ENCODE measurements around the gene TBC1D24. TPM values are rescaled to one million over a fixed set of nuclear protein-coding genes. Genes with fewer than 3 reads are reported as not detected.

The TBC1D24 gene
- polyA plus RNA-seq, 1 experiment = 9.2 TPM

DNA sequence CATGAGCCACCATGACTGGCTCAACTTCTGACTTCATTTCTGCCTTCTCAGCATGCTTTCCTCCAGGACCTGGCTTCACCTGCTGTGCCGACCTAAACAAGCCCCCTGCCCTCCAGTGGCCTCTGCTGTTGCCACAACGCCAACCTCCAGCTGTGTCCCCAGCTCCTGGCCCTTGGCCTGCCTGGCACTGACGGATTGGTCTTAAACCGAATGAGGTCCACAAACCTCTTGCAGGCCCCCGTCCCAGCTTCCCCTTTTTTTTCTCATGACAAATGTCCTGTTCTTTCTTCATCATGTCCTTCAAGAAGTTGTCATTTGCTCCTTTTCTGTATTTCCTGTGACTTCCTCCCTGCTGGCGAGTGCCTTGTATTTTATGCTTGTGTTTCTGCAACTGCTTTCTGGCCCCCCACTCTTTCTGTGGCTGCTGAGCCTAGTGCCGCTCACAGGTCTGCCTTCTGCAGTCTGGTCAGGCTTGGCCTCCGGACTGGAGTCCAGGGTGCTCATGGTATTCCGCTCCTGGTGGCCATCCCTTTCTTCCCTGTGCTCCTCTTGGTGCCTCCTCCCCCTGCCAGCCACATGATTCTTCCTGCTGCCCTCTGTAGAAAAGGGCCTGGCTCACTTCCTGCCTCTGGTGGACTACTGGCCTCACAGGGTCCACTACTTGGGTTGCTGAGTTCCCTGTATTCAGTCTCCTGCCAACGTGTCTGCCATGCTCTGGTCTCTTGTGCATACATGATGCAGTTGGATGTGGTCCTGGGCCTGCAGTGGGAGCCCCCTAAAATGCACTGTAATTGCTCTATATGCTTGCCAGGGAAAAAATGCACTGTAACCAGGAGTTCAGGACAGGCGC lies 41.7 kb downstream of the TBC1D24 start:
- ChIA-PET POLR2A (no interaction called here), CTCF (no interaction called here)
- no peak for DNase-seq (ENCODE audit: low read depth)
- H3K27me3 ChIP-seq (ENCODE audit: control insufficient read depth, insufficient read depth, low read length) = no peaks in the 10 kb centered on the region
- no peak overlapping the region for H3K4me3 ChIP-seq (ENCODE audit: low read depth, low read length)
- TF ChIP-seq, protein P1, sequence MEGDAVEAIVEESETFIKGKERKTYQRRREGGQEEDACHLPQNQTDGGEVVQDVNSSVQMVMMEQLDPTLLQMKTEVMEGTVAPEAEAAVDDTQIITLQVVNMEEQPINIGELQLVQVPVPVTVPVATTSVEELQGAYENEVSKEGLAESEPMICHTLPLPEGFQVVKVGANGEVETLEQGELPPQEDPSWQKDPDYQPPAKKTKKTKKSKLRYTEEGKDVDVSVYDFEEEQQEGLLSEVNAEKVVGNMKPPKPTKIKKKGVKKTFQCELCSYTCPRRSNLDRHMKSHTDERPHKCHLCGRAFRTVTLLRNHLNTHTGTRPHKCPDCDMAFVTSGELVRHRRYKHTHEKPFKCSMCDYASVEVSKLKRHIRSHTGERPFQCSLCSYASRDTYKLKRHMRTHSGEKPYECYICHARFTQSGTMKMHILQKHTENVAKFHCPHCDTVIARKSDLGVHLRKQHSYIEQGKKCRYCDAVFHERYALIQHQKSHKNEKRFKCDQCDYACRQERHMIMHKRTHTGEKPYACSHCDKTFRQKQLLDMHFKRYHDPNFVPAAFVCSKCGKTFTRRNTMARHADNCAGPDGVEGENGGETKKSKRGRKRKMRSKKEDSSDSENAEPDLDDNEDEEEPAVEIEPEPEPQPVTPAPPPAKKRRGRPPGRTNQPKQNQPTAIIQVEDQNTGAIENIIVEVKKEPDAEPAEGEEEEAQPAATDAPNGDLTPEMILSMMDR (IDR thresholded peaks at IDR 0.05; ENCODE audit: insufficient read depth, low read depth, low read length) = no peak
- H3K36me3 ChIP-seq (ENCODE audit: control insufficient read depth, insufficient read depth, low read length) = peaks cover 7% of the 10 kb centered on the region

DNA sequence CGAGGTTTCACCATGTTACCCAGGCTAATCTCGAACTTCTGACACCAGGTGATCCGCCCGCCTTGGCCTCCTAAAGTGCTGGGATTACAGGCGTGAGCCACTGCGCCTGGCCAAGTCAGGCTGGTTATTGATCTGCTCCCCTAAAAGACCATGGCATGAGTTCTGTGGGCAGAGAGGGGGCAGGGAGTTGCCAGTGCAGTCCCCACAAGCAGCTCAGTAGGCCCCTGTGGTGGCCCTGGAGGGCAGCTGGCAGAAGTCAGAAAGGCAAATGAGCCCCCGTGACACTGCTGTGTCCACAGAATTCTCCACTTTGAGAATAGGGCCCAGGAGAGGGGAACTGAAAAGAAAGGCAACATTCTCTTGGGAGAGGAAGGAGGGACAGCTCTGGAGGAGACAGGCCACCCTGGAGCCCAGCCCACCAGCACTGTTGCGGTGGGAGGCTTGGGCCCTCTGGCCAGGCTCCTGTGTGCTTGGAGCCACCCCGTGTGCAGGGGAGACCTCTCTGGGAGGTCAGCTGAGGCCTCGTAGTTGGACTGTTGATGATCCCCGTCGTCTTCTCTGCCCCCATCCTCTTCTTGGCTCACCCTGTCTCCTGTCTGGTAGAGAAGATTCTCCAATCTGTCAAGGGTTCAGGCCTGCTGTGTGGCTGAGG lies 43.2 kb downstream of the TBC1D24 start:
- ChIA-PET CTCF (no interaction called here), POLR2A (interaction anchor here (0.6 kb wide), 1 partner anchor 205 kb away, joined by 7 read pairs; no protein-coding TSS in a partner anchor)
- Histone ChIP-seq H3K4me3 (ENCODE audit: low read depth, low read length) (no peak overlapping the region), H3K27me3 (ENCODE audit: control insufficient read depth, insufficient read depth, low read length) (no peaks in the 10 kb centered on the region), H3K36me3 (ENCODE audit: control insufficient read depth, insufficient read depth, low read length) (peaks cover 7% of the 10 kb centered on the region)
- DNase-seq (ENCODE audit: low read depth) = no peak
- TF ChIP-seq, protein P1 (IDR thresholded peaks at IDR 0.05; ENCODE audit: insufficient read depth, low read depth, low read length) = no peak

DNA sequence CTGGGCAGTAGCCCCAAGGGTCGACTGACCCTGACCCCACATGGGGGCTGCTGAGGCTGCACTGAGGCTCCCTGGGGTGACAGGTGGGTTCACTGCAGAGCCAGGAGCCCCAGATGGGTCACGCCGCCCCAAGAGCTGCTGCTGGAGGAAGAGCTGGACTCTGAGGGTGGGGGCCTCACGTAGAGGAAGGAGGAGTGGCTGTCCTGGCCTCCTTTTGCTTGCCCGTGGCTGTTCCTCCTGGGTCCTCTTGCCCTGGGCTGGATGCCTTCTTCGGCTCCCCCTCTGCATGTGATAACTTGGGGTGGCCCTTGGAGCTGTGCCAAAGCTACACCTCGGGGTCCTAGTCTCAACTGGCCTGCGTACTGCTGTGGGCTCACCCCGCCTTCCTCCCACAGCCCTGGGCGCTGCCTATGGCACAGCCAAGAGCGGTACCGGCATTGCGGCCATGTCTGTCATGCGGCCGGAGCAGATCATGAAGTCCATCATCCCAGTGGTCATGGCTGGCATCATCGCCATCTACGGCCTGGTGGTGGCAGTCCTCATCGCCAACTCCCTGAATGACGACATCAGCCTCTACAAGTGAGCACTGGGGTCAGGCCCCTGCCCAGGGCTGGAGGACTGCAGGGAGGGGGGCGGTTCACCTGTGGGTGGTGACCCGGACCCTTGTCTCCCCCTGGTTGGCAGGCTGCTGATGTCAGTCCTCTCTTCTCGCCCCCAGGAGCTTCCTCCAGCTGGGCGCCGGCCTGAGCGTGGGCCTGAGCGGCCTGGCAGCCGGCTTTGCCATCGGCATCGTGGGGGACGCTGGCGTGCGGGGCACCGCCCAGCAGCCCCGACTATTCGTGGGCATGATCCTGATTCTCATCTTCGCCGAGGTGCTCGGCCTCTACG lies 44.1 kb downstream of the TBC1D24 start:
- POLR2A ChIA-PET = no interaction called here
- DNase-seq (ENCODE audit: low read depth) = no peak
- CTCF ChIA-PET = interaction anchor here (0.7 to 0.8 kb wide), 2 partner anchors 12 to 31 kb away, joined by 3 read pairs; partner anchors contain the start of gene CEMP1
- no peaks in the 10 kb centered on the region for H3K27me3 ChIP-seq (ENCODE audit: control insufficient read depth, insufficient read depth, low read length)
- TF ChIP-seq, protein P1 (IDR thresholded peaks at IDR 0.05; ENCODE audit: insufficient read depth, low read depth, low read length) = no peak
- H3K4me3 ChIP-seq (ENCODE audit: low read depth, low read length) = no peak overlapping the region
- peaks cover 11% of the 10 kb centered on the region for H3K36me3 ChIP-seq (ENCODE audit: control insufficient read depth, insufficient read depth, low read length)

DNA sequence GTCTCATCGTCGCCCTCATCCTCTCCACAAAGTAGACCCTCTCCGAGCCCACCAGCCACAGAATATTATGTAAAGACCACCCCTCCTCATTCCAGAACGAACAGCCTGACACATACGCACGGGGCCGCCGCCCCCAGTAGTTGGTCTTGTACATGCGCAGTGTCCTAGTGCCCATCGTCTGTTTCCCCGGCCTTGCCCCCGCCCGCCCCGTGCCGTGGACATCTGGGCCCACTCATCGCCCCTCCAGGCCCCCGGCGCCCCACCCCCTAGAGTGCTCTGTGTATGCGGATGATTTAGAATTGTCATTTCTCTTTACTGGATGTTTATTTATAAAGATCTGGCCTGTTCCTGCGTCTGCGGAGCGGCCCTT lies 44.8 kb downstream of the TBC1D24 start:
- POLR2A ChIA-PET = no interaction called here
- H3K27me3 ChIP-seq (ENCODE audit: control insufficient read depth, insufficient read depth, low read length) = no peaks in the 10 kb centered on the region
- CTCF ChIA-PET = interaction anchor here (0.6 to 0.8 kb wide), 3 partner anchors 8 to 32 kb away, joined by 3 read pairs; partner anchors contain the start of gene CEMP1
- no peak overlapping the region for H3K4me3 ChIP-seq (ENCODE audit: low read depth, low read length)
- peaks cover 16% of the 10 kb centered on the region for H3K36me3 ChIP-seq (ENCODE audit: control insufficient read depth, insufficient read depth, low read length)
- no peak for DNase-seq (ENCODE audit: low read depth)
- TF ChIP-seq, protein P1 (IDR thresholded peaks at IDR 0.05; ENCODE audit: insufficient read depth, low read depth, low read length) = no peak

All from BJ (cell line).